Testis (tissue), 3 donors: Measurements from ENCODE around the gene SHROOM1. TPM values are rescaled to one million over a fixed set of nuclear protein-coding genes. Genes with fewer than 3 reads are reported as not detected.
A peak's percentile ranks its signal among the peaks of the same experiment; 100 is the strongest.

Experiments
- DNase-seq: peaks from one replicate; pipeline ENCODE4 v3.0.0-alpha.2; 2019
- H3K27ac ChIP-seq, 2 donors: fragments of 200-600 bp; sonication (generic); one replicate each; pipeline ENCODE4 v1.5.1; 2019
- H3K27me3 ChIP-seq: fragments of 200-600 bp; sonication (generic); one replicate; pipeline ENCODE4 v1.5.1; 2019
- H3K36me3 ChIP-seq: fragments of 200-600 bp; sonication (generic); one replicate; pipeline ENCODE4 v1.5.1; 2017; ENCODE audit warnings: low read depth; ENCODE audit errors: missing control alignments
- H3K4me1 ChIP-seq: fragments of 200-600 bp; sonication (generic); one replicate; pipeline ENCODE4 v1.5.1; 2019
- H3K4me3 ChIP-seq, 2 donors: fragments of 200-600 bp; sonication (generic); one replicate each; pipeline ENCODE4 v1.5.1; 2017 to 2019
- H3K9me3 ChIP-seq: fragments of 200-600 bp; sonication (generic); one replicate; pipeline ENCODE4 v1.5.1; 2017
- POLR2A ChIP-seq: fragments of 450-650 bp; IDR thresholded peaks from one replicate; pipeline ENCODE4 v1.6.1; 2017; ENCODE audit warnings: antibody characterized with exemption, mild to moderate bottlenecking, moderate library complexity
- WGBS, 2 donors: methylation state at CpG; one replicate each; pipeline ENCODE4 v1.1.5; 2018; 5-methylcytosine and 5-hydroxymethylcytosine counted together
- intact Hi-C: fragments of 100-400 bp; cut with DNase I; formaldehyde crosslinking; loops from one replicate; pipeline ENCODE4 v1.15.1; 2023; ENCODE audit warnings: low total_unique reads
- polyA plus RNA-seq: library from polyadenylated mRNA; stranded (reverse); fragments of 350-450 nt; fragmentation: Illumina TruSeq; extraction: RNeasy Lipid Tissue Mini Kit (QIAGEN cat#74804); gene quantifications from one replicate; pipeline ENCODE4 v1.2.3, GENCODE V29; 2014; ENCODE audit warnings: low read depth, low replicate concordance; ENCODE audit not compliant: insufficient read depth
- total RNA-seq, 2 donors: library from RNA; depleted of rRNA; stranded (reverse); fragments of >200 nt; gene quantifications; one replicate each; pipeline ENCODE4 v1.2.3, GENCODE V29; 2016
- TF ChIP-seq, protein P1 (sequence below), 3 experiments: fragments of 450-650 bp in 2 of 3; fragments of 200-600 bp in 1 of 3; sonication (generic) in 1 of 3; IDR thresholded peaks; one replicate each; pipeline ENCODE4 v1.5.1; 2016 to 2019; ENCODE audit warnings: antibody characterized with exemption in 3 of 3, mild to moderate bottlenecking in 2 of 3, moderate library complexity in 1 of 3

Gene SHROOM1
- total and polyA plus RNA-seq, 3 donors from 2014 or later: 2.1 to 9.6 (median 9.0) TPM

GRCh38 chr5:132776938-132777208 is 53.6 kb downstream of the SHROOM1 start:
- Histone ChIP-seq H3K4me3 (peak overlapping the region; percentile 75 to 82), H3K27ac (peak overlapping the region in 1 of 2 donors; percentile 71), H3K4me1 (peaks cover 15% of the 10 kb centered on the region), H3K36me3 (no peaks in the 10 kb centered on the region), H3K9me3 (no peaks in the 10 kb centered on the region), H3K27me3 (no peaks in the 10 kb centered on the region)
- intact Hi-C loops: no loop called here
- 1% methylated on average over 32 of the region's 40 CpGs; no CpG with 5 or more reads in 1 of the 2 donors for WGBS, 2 donors
- no peak for TF ChIP-seq POLR2A
- TF ChIP-seq, protein P1, sequence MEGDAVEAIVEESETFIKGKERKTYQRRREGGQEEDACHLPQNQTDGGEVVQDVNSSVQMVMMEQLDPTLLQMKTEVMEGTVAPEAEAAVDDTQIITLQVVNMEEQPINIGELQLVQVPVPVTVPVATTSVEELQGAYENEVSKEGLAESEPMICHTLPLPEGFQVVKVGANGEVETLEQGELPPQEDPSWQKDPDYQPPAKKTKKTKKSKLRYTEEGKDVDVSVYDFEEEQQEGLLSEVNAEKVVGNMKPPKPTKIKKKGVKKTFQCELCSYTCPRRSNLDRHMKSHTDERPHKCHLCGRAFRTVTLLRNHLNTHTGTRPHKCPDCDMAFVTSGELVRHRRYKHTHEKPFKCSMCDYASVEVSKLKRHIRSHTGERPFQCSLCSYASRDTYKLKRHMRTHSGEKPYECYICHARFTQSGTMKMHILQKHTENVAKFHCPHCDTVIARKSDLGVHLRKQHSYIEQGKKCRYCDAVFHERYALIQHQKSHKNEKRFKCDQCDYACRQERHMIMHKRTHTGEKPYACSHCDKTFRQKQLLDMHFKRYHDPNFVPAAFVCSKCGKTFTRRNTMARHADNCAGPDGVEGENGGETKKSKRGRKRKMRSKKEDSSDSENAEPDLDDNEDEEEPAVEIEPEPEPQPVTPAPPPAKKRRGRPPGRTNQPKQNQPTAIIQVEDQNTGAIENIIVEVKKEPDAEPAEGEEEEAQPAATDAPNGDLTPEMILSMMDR (IDR thresholded peaks at IDR 0.05): no peak
- DNase-seq: no peak

- intact Hi-C loops: no loop called here
- TF ChIP-seq, protein P1 (IDR thresholded peaks at IDR 0.05): no peak
- TF ChIP-seq POLR2A: no peak
- Histone ChIP-seq H3K4me3 (peak overlapping the region; percentile 75 to 82), H3K9me3 (no peaks in the 10 kb centered on the region), H3K27ac (peak overlapping the region; percentile 24 to 71), H3K36me3 (no peaks in the 10 kb centered on the region), H3K4me1 (peaks cover 21% of the 10 kb centered on the region), H3K27me3 (no peaks in the 10 kb centered on the region)
- 4 to 8% methylated on average over 7 to 28 of the region's 39 CpGs for WGBS, 2 donors
- no peak for DNase-seq
Observed at GRCh38 chr5:132776131-132776937, 54.1 kb downstream of the SHROOM1 start.

DNA sequence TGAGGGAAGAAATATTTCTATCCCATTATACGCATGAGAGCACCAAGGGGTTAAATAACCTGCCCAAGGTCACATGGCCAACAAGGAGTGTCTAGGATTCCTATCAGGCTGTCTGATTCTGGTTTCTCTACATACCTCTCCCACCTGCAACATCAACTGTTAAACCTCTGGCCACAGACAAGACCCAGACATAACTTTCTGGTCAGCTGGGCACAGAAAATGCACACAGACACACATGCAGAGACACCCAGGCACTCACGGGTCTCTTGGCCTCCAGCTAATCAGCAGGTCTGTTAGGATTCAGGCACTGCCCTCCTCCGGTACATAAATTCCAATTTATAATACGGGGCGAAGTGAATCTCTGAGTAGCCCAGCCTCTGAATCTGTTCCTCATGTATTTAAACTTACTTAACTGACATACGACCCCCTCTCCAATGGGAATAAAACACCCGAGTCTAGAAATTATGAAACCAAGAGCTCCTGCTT is 54.9 kb downstream of the SHROOM1 start:
- DNase-seq: no peak
- H3K4me3 ChIP-seq: no peak overlapping the region
- H3K36me3 ChIP-seq: no peaks in the 10 kb centered on the region
- peak overlapping the region in 1 of 2 donors; percentile 71 for H3K27ac ChIP-seq
- peaks cover 26% of the 10 kb centered on the region for H3K4me1 ChIP-seq
- TF ChIP-seq, protein P1 (IDR thresholded peaks at IDR 0.05): no peak
- no peak for TF ChIP-seq POLR2A
- intact Hi-C loops: no loop called here
- no peaks in the 10 kb centered on the region for H3K9me3 ChIP-seq
- WGBS, 2 donors: 32 to 45% methylated on average over 7 of the region's 7 CpGs
- no peaks in the 10 kb centered on the region for H3K27me3 ChIP-seq

DNA sequence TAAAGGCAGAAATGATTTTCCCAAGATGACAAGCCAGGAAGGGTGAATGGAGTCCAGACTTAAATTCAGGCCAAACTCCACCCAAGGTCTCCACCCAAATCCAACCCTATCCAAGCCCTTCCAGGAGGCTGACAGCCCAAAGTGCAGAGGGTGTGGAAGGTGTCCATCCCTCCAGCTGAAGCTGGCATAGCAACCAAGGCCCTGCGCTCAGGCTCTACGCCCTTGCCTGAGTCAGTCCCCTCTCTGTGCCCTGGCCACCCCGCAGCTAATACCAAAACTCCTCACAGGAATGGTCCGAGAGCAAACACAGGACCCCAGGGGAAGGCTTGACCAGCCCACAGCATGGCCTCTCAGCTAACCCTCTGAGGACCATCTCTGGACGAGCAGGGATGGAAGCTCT is 55.6 kb downstream of the SHROOM1 start:
- no peaks in the 10 kb centered on the region for H3K36me3 ChIP-seq
- TF ChIP-seq POLR2A: no peak
- 78 to 83% methylated on average over 5 of the region's 5 CpGs for WGBS, 2 donors
- no peaks in the 10 kb centered on the region for H3K27me3 ChIP-seq
- H3K9me3 ChIP-seq: no peaks in the 10 kb centered on the region
- no peak overlapping the region for H3K4me3 ChIP-seq
- intact Hi-C loops: no loop called here
- H3K27ac ChIP-seq: no peak overlapping the region
- no peak for DNase-seq
- peaks cover 26% of the 10 kb centered on the region for H3K4me1 ChIP-seq

DNA sequence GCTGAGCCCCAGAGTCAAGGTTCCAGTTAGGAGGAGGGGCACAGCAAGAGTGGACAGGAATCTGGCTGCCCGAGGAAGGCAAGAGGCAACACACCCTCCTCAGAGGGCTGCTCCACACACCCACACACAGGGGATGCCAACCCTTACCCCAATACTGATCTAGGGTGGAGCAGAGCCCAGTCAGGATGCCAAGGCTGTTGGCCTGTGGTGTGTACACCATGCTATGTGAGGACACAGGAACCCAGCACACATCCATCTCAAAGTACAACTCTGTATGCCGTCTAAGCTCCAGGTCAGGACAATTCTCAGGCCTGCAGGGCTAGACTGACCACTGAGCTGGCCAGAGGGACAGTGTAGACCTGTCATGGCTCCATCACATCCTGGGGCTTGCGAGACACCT is 56.0 kb downstream of the SHROOM1 start:
- WGBS, 2 donors: 58 to 82% methylated on average over 3 of the region's 3 CpGs

More for the DNA sequence above, 56.0 kb downstream of the SHROOM1 start:
- no peaks in the 10 kb centered on the region for H3K36me3 ChIP-seq
- H3K4me1 ChIP-seq: peaks cover 26% of the 10 kb centered on the region
- DNase-seq: no peak
- H3K4me3 ChIP-seq: no peak overlapping the region
- no peak for TF ChIP-seq POLR2A
- TF ChIP-seq, protein P1 (IDR thresholded peaks at IDR 0.05): no peak
- H3K27me3 ChIP-seq: no peaks in the 10 kb centered on the region
- no peak overlapping the region for H3K27ac ChIP-seq
- H3K9me3 ChIP-seq: no peaks in the 10 kb centered on the region
- intact Hi-C loops: no loop called here
